DND-41 (cell line): ENCODE results near the gene VCAN.

Experiments
- EZH2 ChIP-seq: IDR thresholded peaks from 3 replicates; pipeline ENCODE4 v1.6.1; 2012; ENCODE audit warnings: borderline replicate concordance, low read depth, mild to moderate bottlenecking, moderate library complexity, low read length, inconsistent platforms; ENCODE audit not compliant: severe bottlenecking
- TF ChIP-seq, protein P1 (sequence below): IDR thresholded peaks from 2 replicates; pipeline ENCODE4 v1.5.1; 2012; ENCODE audit warnings: borderline replicate concordance, low read length, moderate library complexity, mild to moderate bottlenecking; ENCODE audit not compliant: poor library complexity, severe bottlenecking; ENCODE audit errors: extremely low read depth

DNA sequence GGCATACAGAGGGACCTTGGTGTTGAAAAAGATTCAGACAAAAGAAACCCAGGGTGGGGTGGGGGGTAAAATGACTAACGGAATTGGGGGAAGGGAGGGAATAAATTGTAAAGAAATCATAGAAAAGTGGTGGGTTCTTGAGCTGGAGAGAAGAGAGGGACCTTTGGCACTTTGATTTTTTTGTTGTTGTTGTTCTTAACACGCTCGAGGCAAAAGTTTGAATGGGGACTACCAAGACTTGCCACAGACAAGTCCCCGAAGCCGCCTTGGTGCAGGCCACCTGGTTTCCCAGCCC, 616 bp downstream of the VCAN start:
- TF ChIP-seq, protein P1, sequence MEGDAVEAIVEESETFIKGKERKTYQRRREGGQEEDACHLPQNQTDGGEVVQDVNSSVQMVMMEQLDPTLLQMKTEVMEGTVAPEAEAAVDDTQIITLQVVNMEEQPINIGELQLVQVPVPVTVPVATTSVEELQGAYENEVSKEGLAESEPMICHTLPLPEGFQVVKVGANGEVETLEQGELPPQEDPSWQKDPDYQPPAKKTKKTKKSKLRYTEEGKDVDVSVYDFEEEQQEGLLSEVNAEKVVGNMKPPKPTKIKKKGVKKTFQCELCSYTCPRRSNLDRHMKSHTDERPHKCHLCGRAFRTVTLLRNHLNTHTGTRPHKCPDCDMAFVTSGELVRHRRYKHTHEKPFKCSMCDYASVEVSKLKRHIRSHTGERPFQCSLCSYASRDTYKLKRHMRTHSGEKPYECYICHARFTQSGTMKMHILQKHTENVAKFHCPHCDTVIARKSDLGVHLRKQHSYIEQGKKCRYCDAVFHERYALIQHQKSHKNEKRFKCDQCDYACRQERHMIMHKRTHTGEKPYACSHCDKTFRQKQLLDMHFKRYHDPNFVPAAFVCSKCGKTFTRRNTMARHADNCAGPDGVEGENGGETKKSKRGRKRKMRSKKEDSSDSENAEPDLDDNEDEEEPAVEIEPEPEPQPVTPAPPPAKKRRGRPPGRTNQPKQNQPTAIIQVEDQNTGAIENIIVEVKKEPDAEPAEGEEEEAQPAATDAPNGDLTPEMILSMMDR, result no peak
- no peak for TF ChIP-seq EZH2
